Activated T-cell treated with anti-CD3 and anti-CD28 coated beads, Interleukin-2, amount 50 U/mL, for 24 hours (primary cell): Measurements from ENCODE around the gene ITM2A.

Source experiments
- DNase-seq: peaks from one replicate; pipeline ENCODE4 v3.0.0-alpha.2; 2020
- H3K27ac Mint-ChIP-seq: 2 replicates; pipeline ENCODE4 v1.8.0; 2020; ENCODE audit warnings: mild to moderate bottlenecking, mixed read lengths
- H3K27me3 Mint-ChIP-seq: 2 replicates; pipeline ENCODE4 v1.8.0; 2020; ENCODE audit warnings: mixed read lengths
- H3K36me3 Mint-ChIP-seq: 2 replicates; pipeline ENCODE4 v1.8.0; 2020; ENCODE audit warnings: low read depth, mixed read lengths
- H3K4me1 Mint-ChIP-seq: 2 replicates; pipeline ENCODE4 v1.8.0; 2020; ENCODE audit warnings: low read depth, mixed read lengths
- H3K4me3 Mint-ChIP-seq: 2 replicates; pipeline ENCODE4 v1.8.0; 2020; ENCODE audit warnings: mild to moderate bottlenecking, moderate library complexity, mixed read lengths
- H3K9me3 Mint-ChIP-seq: 2 replicates; pipeline ENCODE4 v1.8.0; 2020; ENCODE audit warnings: mixed read lengths

ITM2A gene

DNA sequence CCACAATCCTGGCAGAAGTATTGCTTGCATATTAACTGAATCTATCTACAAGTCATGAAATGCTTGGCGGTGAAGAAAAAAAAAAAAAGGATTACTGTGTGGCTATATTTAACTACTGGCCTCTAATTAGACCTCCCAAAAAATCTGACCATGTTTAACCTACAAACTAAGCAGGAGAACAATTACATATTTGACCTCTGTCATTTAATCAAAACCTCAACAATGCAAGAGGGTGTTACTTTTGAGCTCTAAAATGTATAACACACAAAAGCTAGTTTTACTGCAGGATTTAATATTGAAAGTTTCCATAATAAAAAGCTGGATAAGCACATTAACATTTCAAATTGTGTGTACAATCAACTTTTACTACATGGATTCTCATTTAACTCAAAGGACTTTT lies 1.5 kb downstream of the ITM2A start:
- H3K4me3 Mint-ChIP-seq = peak overlapping the region; percentile 83
- no peak for DNase-seq
- H3K9me3 Mint-ChIP-seq = no peaks in the 10 kb centered on the region
- H3K27me3 Mint-ChIP-seq = peaks cover 43% of the 10 kb centered on the region
- H3K36me3 Mint-ChIP-seq = peaks cover 32% of the 10 kb centered on the region
- H3K4me1 Mint-ChIP-seq = peaks cover 43% of the 10 kb centered on the region
- H3K27ac Mint-ChIP-seq = peak overlapping the region; percentile 68

DNA sequence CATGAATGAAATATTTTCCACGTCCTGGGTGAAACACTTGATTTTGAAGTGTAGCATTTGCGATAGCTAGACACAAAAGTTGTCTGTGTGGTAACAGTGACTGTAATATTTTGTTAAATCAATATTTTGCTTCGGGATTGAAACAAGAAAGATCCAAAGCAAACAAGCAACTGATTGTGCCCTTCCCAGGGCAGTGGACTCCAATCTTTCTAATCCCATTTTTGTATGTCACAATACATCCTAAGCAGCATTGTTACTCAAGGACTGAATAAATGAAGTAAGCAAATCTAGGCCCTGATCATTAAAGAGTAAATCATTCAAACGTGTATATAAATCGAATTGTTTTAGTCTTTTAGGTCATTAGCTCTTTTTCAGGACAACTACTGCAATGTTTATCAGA lies 2.8 kb downstream of the ITM2A start:
- Mint-ChIP-seq H3K36me3 (peaks cover 40% of the 10 kb centered on the region), H3K4me3 (peak overlapping the region; percentile 83), H3K27ac (peak overlapping the region; percentile 42), H3K27me3 (peaks cover 45% of the 10 kb centered on the region), H3K9me3 (no peaks in the 10 kb centered on the region), H3K4me1 (peaks cover 44% of the 10 kb centered on the region)
- no peak for DNase-seq

DNA sequence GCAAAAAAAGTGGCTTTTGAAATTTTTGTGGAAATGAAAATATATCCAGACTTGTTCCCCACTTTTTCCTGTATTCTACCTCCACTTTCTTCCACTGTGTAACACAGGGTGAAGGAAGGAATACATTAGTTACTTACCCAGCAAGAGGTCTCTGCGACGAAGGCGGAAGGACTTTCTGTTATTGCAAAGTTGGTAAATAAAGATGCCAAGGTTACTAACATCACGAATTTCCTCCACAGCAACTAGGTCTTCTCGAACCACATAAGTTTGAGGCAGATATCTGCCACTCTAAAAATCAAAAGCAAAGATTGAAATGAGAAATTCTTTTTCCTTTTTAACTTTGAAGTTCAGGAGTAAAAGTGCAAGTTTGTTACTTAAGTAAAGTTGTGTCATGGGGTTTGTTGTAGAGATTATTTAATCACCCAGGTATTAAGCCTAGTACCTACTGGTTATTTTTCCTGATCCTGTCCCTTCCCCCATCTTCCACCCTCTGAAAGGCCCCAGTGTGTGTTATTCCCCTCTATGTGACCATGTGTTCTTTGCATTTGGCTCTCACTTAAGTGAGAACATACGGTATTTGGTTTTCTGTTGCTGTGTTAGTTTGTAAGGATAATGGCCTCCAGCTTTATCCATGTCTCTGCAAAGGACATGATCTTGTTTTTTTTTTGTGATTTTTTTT lies 5.8 kb downstream of the ITM2A start:
- peak overlapping the region; percentile 88 for H3K27ac Mint-ChIP-seq

DNA sequence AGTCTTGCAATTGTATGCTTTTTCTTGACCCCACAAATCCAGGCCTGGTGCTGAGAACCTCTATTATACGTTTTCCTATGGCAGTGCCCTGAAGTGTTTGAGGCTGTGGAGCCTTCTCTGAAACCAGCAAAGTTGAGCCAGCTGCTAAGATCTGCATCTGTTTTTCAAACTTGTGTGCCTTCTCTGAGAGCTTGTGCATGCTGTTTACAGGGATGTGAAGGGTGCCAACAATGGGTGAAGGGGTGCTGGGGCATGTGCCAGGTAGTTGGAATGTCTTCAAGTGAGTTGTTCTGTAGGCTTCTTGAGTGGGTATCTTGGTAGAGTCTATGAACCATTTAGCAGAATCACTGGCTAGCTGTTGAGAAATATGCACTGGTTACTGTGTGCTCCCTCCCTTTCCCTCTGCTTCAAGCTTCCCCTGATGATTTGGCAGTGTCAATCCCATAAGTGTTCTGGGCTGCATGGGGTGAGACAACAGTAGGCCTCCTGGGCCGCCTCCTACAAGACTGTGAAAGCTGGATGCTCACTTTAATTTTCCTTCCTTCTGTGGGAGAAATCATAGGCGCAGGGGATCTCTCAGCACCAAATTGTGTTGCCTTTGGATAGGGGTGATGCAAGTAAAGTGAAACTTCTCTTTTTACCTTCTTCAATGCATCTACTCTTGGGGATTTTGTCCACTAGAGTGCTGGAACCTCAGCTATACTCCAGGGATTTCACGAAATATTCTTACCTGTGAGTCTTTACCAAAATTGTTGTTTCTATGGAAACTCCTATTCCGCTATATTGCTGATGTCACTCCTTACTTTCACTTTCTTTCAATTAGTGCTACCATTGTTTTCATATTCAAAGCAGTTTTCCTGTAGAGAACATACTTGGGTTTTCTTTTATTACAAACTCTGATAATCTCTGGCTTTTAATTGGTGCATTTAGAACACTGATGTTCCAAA lies 30.0 kb downstream of the ITM2A start:
- Mint-ChIP-seq H3K27ac (peak overlapping the region; percentile 62), H3K27me3 (peaks cover 30% of the 10 kb centered on the region), H3K4me1 (peaks cover 23% of the 10 kb centered on the region), H3K4me3 (peak overlapping the region; percentile 43), H3K36me3 (no peaks in the 10 kb centered on the region), H3K9me3 (no peaks in the 10 kb centered on the region)
- no peak for DNase-seq

More for the DNA sequence above, 5.8 kb downstream of the ITM2A start:
- H3K4me1 Mint-ChIP-seq = peaks cover 34% of the 10 kb centered on the region
- no peak for DNase-seq
- H3K9me3 Mint-ChIP-seq = no peaks in the 10 kb centered on the region
- peaks cover 53% of the 10 kb centered on the region for H3K36me3 Mint-ChIP-seq
- H3K27me3 Mint-ChIP-seq = peaks cover 31% of the 10 kb centered on the region
- peak overlapping the region; percentile 57 for H3K4me3 Mint-ChIP-seq

DNA sequence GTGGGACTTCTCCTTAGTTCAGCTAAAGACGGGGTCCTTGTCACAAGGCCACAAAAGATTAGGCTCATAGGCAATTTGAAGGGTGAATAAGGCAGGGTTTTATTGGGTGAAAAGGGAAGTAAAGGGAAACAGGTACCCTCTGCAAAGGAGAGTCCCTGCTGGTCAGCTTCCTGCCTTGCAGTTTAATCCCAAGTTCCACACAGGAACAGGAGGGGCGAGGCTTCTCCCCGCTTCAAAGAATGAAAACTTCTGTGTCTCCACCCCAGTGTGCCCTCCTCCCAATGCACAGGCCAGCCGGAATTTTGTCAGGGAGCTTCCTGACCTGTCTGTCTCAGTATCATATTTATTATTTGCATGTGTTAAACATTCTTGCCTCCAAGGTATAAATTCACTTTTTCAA lies 37.1 kb downstream of the ITM2A start:
- no peaks in the 10 kb centered on the region for H3K9me3 Mint-ChIP-seq
- no peak overlapping the region for H3K27ac Mint-ChIP-seq
- DNase-seq = no peak
- no peak overlapping the region for H3K4me3 Mint-ChIP-seq
- H3K36me3 Mint-ChIP-seq = no peaks in the 10 kb centered on the region
- H3K27me3 Mint-ChIP-seq = peaks cover 24% of the 10 kb centered on the region
- peaks cover 16% of the 10 kb centered on the region for H3K4me1 Mint-ChIP-seq

DNA sequence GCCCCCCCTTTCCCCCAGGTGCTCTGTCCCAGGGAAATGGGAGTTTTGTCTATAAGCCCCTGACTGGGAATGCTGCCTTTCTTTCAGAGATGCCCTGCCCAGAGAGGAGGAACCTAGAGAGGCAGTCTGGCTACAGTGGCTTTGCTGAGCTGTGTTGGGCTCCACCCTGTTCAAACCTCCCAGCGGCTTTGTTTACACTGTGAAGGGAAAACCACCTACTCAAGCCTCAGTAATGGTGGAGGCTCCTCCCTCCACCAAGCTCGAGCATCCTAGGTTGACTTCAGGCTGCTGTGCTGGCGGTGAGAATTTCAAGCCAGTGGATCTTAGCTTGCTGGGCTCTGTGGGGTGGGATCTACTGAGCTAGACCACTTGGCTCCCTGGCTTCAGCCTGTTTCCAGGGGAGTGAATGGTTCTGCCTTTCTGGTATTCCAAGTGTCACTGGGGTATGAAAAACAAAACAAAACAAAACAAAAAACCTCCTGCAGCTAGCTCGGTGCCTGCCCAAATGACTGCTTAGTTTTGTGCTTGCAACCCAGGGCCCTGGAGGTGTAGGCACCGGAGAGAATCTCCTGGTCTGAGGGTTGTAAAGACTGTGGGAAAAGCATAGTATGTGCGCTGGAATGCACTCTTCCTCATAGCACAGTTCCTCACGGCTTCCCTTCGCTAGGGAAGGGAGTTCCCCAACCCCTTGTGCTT lies 41.7 kb downstream of the ITM2A start:
- Mint-ChIP-seq H3K4me3 (peak overlapping the region; percentile 74), H3K4me1 (peaks cover 19% of the 10 kb centered on the region), H3K27me3 (peaks cover 33% of the 10 kb centered on the region), H3K36me3 (no peaks in the 10 kb centered on the region), H3K27ac (peak overlapping the region; percentile 77), H3K9me3 (no peaks in the 10 kb centered on the region)
- DNase-seq = peak; percentile 37
